ENCODE data around the gene CACNB4. TPM values are rescaled to one million over a fixed set of nuclear protein-coding genes. Genes with fewer than 3 reads are reported as not detected.

Gene CACNB4
- polyA plus RNA-seq, 1 donor from 2014 or later = 29.0 TPM

- Histone ChIP-seq H3K36me3 (ENCODE audit: insufficient read depth, low read length) (no peaks in the 10 kb centered on the region), H3K4me2 (ENCODE audit: low read length) (no peak overlapping the region), H3K27me3 (ENCODE audit: insufficient read depth, low read depth, low read length) (no peaks in the 10 kb centered on the region), H3K9me3 (ENCODE audit: low read length) (no peaks in the 10 kb centered on the region), H3K27ac (ENCODE audit: low read length) (no peak overlapping the region), H3F3A (ENCODE audit: insufficient read depth, low read length, poor library complexity, severe bottlenecking) (no peaks in the 10 kb centered on the region), H2AFZ (ENCODE audit: low read depth, low read length) (no peak overlapping the region), H3K4me3 (ENCODE audit: low read length) (no peak overlapping the region), H3K9ac (ENCODE audit: low read length) (no peak overlapping the region), H4K20me1 (ENCODE audit: insufficient read depth) (no peaks in the 10 kb centered on the region), H3K79me2 (replicated peaks; ENCODE audit: insufficient read depth, low read length) (no peaks in the 10 kb centered on the region), H3K9me2 (ENCODE audit: insufficient read depth, low read length) (no peaks in the 10 kb centered on the region)
- TF ChIP-seq EZH2 (IDR thresholded peaks at IDR 0.05; ENCODE audit: borderline replicate concordance, insufficient read depth, low read length, poor library complexity, severe bottlenecking) = no peak
Observed at GRCh38 chr2:151906633-151906998, 192.2 kb downstream of the CACNB4 start.

GRCh38 chr2:151905963-151906632 lies 192.7 kb downstream of the CACNB4 start:
- H3K36me3 ChIP-seq (ENCODE audit: insufficient read depth, low read length) = no peaks in the 10 kb centered on the region
- H3K79me2 ChIP-seq (replicated peaks; ENCODE audit: insufficient read depth, low read length) = no peaks in the 10 kb centered on the region
- no peak overlapping the region for H3K4me3 ChIP-seq (ENCODE audit: low read length)
- no peak for TF ChIP-seq SMC3 (conservative IDR thresholded peaks at IDR 0.05; ENCODE audit: poor library complexity)
- no peak for TF ChIP-seq POLR2AphosphoS5 (IDR thresholded peaks at IDR 0.05)
- TF ChIP-seq RAD21 (conservative IDR thresholded peaks at IDR 0.05) = no peak
- TF ChIP-seq REST (IDR thresholded peaks at IDR 0.05; ENCODE audit: borderline replicate concordance) = no peak
- no peak for TF ChIP-seq EP300 (conservative IDR thresholded peaks at IDR 0.05; ENCODE audit: poor library complexity, severe bottlenecking)
- TF ChIP-seq EZH2 (IDR thresholded peaks at IDR 0.05; ENCODE audit: borderline replicate concordance, insufficient read depth, low read length, poor library complexity, severe bottlenecking) = no peak
- no peak for TF ChIP-seq CTCF (IDR thresholded peaks at IDR 0.05; ENCODE audit: poor library complexity, severe bottlenecking)
- no peak for TF ChIP-seq TAF1 (IDR thresholded peaks at IDR 0.05; ENCODE audit: low read depth)
- H3K9me2 ChIP-seq (ENCODE audit: insufficient read depth, low read length) = no peaks in the 10 kb centered on the region
- H3K4me2 ChIP-seq (ENCODE audit: low read length) = no peak overlapping the region
- H3K27ac ChIP-seq (ENCODE audit: low read length) = no peak overlapping the region
- H3F3A ChIP-seq (ENCODE audit: insufficient read depth, low read length, poor library complexity, severe bottlenecking) = no peaks in the 10 kb centered on the region
- no peaks in the 10 kb centered on the region for H3K9me3 ChIP-seq (ENCODE audit: low read length)
- no peaks in the 10 kb centered on the region for H4K20me1 ChIP-seq (ENCODE audit: insufficient read depth)
- H3K9ac ChIP-seq (ENCODE audit: low read length) = no peak overlapping the region
- no peak overlapping the region for H2AFZ ChIP-seq (ENCODE audit: low read depth, low read length)
- no peaks in the 10 kb centered on the region for H3K27me3 ChIP-seq (ENCODE audit: insufficient read depth, low read depth, low read length)

GRCh38 chr2:151904807-151905206 lies 194.0 kb downstream of the CACNB4 start:
- Histone ChIP-seq H2AFZ (ENCODE audit: low read depth, low read length) (no peak overlapping the region), H3K9me3 (ENCODE audit: low read length) (no peaks in the 10 kb centered on the region), H4K20me1 (ENCODE audit: insufficient read depth) (no peaks in the 10 kb centered on the region), H3K4me3 (ENCODE audit: low read length) (no peak overlapping the region), H3K27me3 (ENCODE audit: insufficient read depth, low read depth, low read length) (no peaks in the 10 kb centered on the region), H3K27ac (ENCODE audit: low read length) (no peak overlapping the region), H3K36me3 (ENCODE audit: insufficient read depth, low read length) (no peaks in the 10 kb centered on the region), H3K4me2 (ENCODE audit: low read length) (no peak overlapping the region), H3K9me2 (ENCODE audit: insufficient read depth, low read length) (no peaks in the 10 kb centered on the region), H3K79me2 (replicated peaks; ENCODE audit: insufficient read depth, low read length) (no peaks in the 10 kb centered on the region), H3F3A (ENCODE audit: insufficient read depth, low read length, poor library complexity, severe bottlenecking) (no peaks in the 10 kb centered on the region), H3K9ac (ENCODE audit: low read length) (no peak overlapping the region)
- TF ChIP-seq REST (IDR thresholded peaks at IDR 0.05; ENCODE audit: borderline replicate concordance) = no peak
- no peak for TF ChIP-seq EP300 (conservative IDR thresholded peaks at IDR 0.05; ENCODE audit: poor library complexity, severe bottlenecking)
- no peak for TF ChIP-seq TAF1 (IDR thresholded peaks at IDR 0.05; ENCODE audit: low read depth)
- no peak for TF ChIP-seq RAD21 (conservative IDR thresholded peaks at IDR 0.05)
